ENCODE data around the gene TXN. TPM values are rescaled to one million over a fixed set of nuclear protein-coding genes. Genes with fewer than 3 reads are reported as not detected.
"Not testable (repeated sequence)": the region's sequence is repeated elsewhere in the genome, so short reads cannot be mapped to it uniquely, and the experiment has no call there.

The TXN gene
- total RNA-seq, 2 donors from 2014 or later = 498 to 600 TPM

DNA sequence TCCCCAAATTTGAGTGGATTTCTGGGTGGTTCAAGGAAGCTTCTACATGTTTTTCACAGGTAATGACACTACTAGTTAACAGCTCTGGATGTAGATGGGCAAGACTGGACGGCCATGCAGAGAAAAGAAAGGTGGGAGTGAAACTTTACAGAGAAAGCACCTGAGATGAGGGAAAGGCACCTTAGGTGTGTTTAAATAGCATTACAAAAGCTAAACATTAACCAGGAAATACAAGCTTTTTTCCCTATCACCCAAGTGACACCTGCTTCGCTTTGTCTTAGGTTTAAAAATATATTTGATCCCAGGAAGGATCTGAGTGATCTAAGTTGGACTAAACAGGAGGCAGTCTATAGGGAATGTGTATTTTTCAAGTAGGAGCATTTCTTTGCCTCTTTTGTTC lies 56.7 kb downstream of the TXN start:
- H3K36me3 ChIP-seq = no peaks in the 10 kb centered on the region
- H3K4me1 ChIP-seq = peaks cover 10% of the 10 kb centered on the region
- no peak overlapping the region for H3K4me3 ChIP-seq
- no peaks in the 10 kb centered on the region for H3K27me3 ChIP-seq
- H3K9me3 ChIP-seq = no peaks in the 10 kb centered on the region
- peak; percentile 41 for DNase-seq
- intact Hi-C loops (cut with DNase I) = no loop called here
- H3K9ac ChIP-seq (ENCODE audit: low read depth in 2 of 2, low read length in 2 of 2) = peak overlapping the region in 1 of 2 donors; percentile 55
- TF ChIP-seq, protein P1, sequence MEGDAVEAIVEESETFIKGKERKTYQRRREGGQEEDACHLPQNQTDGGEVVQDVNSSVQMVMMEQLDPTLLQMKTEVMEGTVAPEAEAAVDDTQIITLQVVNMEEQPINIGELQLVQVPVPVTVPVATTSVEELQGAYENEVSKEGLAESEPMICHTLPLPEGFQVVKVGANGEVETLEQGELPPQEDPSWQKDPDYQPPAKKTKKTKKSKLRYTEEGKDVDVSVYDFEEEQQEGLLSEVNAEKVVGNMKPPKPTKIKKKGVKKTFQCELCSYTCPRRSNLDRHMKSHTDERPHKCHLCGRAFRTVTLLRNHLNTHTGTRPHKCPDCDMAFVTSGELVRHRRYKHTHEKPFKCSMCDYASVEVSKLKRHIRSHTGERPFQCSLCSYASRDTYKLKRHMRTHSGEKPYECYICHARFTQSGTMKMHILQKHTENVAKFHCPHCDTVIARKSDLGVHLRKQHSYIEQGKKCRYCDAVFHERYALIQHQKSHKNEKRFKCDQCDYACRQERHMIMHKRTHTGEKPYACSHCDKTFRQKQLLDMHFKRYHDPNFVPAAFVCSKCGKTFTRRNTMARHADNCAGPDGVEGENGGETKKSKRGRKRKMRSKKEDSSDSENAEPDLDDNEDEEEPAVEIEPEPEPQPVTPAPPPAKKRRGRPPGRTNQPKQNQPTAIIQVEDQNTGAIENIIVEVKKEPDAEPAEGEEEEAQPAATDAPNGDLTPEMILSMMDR (IDR thresholded peaks at IDR 0.05) = no peak
- peak overlapping the region; percentile 86 for H3K27ac ChIP-seq

GRCh38 chr9:110198357-110198756 lies 58.0 kb downstream of the TXN start:
- intact Hi-C loops (cut with DNase I) = no loop called here
- Histone ChIP-seq H3K4me3 (no peak overlapping the region), H3K36me3 (no peaks in the 10 kb centered on the region), H3K27ac (peak overlapping the region; percentile 86), H3K4me1 (peaks cover 11% of the 10 kb centered on the region), H3K9ac (ENCODE audit: low read depth in 2 of 2, low read length in 2 of 2) (peak overlapping the region in 1 of 2 donors; percentile 60), H3K9me3 (no peaks in the 10 kb centered on the region), H3K27me3 (no peaks in the 10 kb centered on the region)
- TF ChIP-seq, protein P1 (IDR thresholded peaks at IDR 0.05) = no peak
- no peak for DNase-seq

- TF ChIP-seq, protein P1 (IDR thresholded peaks at IDR 0.05) = peak; percentile 25
- Histone ChIP-seq H3K4me3 (no peak overlapping the region), H3K27me3 (no peaks in the 10 kb centered on the region), H3K9me3 (no peaks in the 10 kb centered on the region), H3K4me1 (peaks cover 11% of the 10 kb centered on the region), H3K36me3 (no peaks in the 10 kb centered on the region), H3K9ac (ENCODE audit: low read depth in 2 of 2, low read length in 2 of 2) (peak overlapping the region in 1 of 2 donors; percentile 60), H3K27ac (peak overlapping the region; percentile 86)
- intact Hi-C loops (cut with DNase I) = no loop called here
- DNase-seq = peak; percentile 77
These were observed 58.7 kb downstream of the TXN start for GRCh38 chr9:110197330-110198187.

DNA sequence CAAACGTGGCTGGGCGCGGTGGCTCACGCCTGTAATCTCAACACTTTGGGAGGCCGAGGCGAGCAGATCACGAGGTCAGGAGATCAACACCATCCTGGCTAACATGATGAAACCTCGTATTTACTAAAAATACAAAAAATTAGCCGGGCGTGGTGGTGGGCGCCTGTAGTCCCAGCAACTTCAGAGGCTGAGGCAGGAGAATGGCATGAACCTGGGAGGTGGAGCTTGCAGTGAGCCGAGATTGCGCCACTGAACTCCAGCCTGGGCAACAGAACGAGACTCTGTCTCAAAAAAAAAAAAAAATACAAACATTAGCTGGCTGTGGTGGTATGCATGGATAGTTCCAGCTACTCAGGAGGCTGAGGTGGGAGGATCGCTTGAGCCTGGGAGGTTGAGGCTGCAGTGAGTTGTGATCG lies 60.2 kb downstream of the TXN start:
- DNase-seq; H3K9ac ChIP-seq (ENCODE audit: low read depth in 2 of 2, low read length in 2 of 2); H3K36me3 ChIP-seq; H3K9me3 ChIP-seq; H3K27ac ChIP-seq; intact Hi-C loops (cut with DNase I); H3K4me3 ChIP-seq; H3K27me3 ChIP-seq: not testable (repeated sequence)
- H3K4me1 ChIP-seq = peaks cover 11% of the 10 kb centered on the region

Other genes with a start within 250 kb of the TXN start
- 10 to 100 TPM; 72.6 to 80.1 TPM for gene C9orf152, start 48.3 kb downstream of the TXN start, total RNA-seq
- not detected for gene TXNDC8, start 81.4 kb upstream of the TXN start, total RNA-seq